CD4-positive, alpha-beta T cell (primary cell): ENCODE data around the gene HIBADH. TPM values are rescaled to one million over a fixed set of nuclear protein-coding genes. Genes with fewer than 3 reads are reported as not detected.

Experiments
- ATAC-seq: fragments of 200-7000 bp; cut with Tn5 transposase; one replicate; pipeline ENCODE4 v1.10.0; 2022; ENCODE audit warnings: mild to moderate bottlenecking; ENCODE audit not compliant: poor library complexity
- CTCF ChIA-PET: fragments of 350-600 bp; sonication (Branson Sonifier 250); formaldehyde crosslinking; loops from one replicate; lab custom pipeline; 2021; ENCODE audit warnings: antibody characterized with exemption, inconsistent platforms; lab: Charles Lee
- POLR2A ChIA-PET: fragments of 350-600 bp; sonication (Branson Sonifier 250); formaldehyde crosslinking; loops from one replicate; lab custom pipeline; 2021; ENCODE audit warnings: antibody characterized with exemption, inconsistent platforms; lab: Charles Lee
- DNase-seq, 14 experiments: peaks; one replicate each; pipeline ENCODE4 v3.0.0-alpha.2; 2013 to 2020; ENCODE audit warnings: mixed read lengths in 2 of 14
- H3K27ac ChIP-seq, 2 donors: one replicate each; pipeline versions ENCODE4 v1.5.1 to v1.7.0; 2013; ENCODE audit warnings: low read length in 2 of 2, low read depth in 1 of 2, mild to moderate bottlenecking in 1 of 2
- H3K27me3 ChIP-seq, 2 experiments: 1 replicate in 1 of 2; 2 replicates in 1 of 2; pipeline versions ENCODE4 v1.6.1 to v1.7.0; 2013; ENCODE audit warnings: low read length in 2 of 2, control low read depth in 1 of 2, mild to moderate bottlenecking in 1 of 2, moderate library complexity in 1 of 2; ENCODE audit not compliant: insufficient read depth in 2 of 2, control insufficient read depth in 1 of 2
- H3K36me3 ChIP-seq: one replicate; pipeline ENCODE4 v1.6.1; 2013; ENCODE audit warnings: low read length, control low read depth; ENCODE audit not compliant: insufficient read depth
- H3K4me1 ChIP-seq: one replicate; pipeline ENCODE4 v1.6.1; 2013; ENCODE audit warnings: low read length, control low read depth; ENCODE audit not compliant: insufficient read depth
- H3K4me3 ChIP-seq: one replicate; pipeline ENCODE4 v1.5.1; 2013; ENCODE audit warnings: mild to moderate bottlenecking, low read length, moderate library complexity
- H3K9me3 ChIP-seq, 2 experiments: 1 replicate in 1 of 2; 2 replicates in 1 of 2; pipeline versions ENCODE4 v1.6.1 to v1.7.0; 2013; ENCODE audit warnings: low read length in 2 of 2, mild to moderate bottlenecking in 2 of 2, control low read depth in 1 of 2, moderate library complexity in 1 of 2; ENCODE audit not compliant: control insufficient read depth in 1 of 2, insufficient read depth in 1 of 2
- H3K27ac Mint-ChIP-seq: one replicate; pipeline ENCODE4 v1.8.0; 2020; ENCODE audit warnings: mixed read lengths
- H3K27me3 Mint-ChIP-seq: one replicate; pipeline ENCODE4 v1.8.0; 2021; ENCODE audit warnings: mixed read lengths
- H3K36me3 Mint-ChIP-seq: one replicate; pipeline ENCODE4 v1.8.0; 2021; ENCODE audit warnings: low read depth, mixed read lengths
- H3K4me1 Mint-ChIP-seq: one replicate; pipeline ENCODE4 v1.8.0; 2021; ENCODE audit warnings: low read depth, mixed read lengths
- H3K4me3 Mint-ChIP-seq: one replicate; pipeline ENCODE4 v1.8.0; 2020; ENCODE audit warnings: mild to moderate bottlenecking, mixed read lengths
- H3K9me3 Mint-ChIP-seq: one replicate; pipeline ENCODE4 v1.8.0; 2020; ENCODE audit warnings: mixed read lengths
- CTCF ChIP-seq: fragments of 200-600 bp; IDR thresholded peaks from one replicate; pipeline ENCODE4 v1.8.0; 2022; ENCODE audit warnings: antibody characterized with exemption, mild to moderate bottlenecking
- intact Hi-C, 2 experiments: fragments of 100-400 bp; cut with DNase I in 1 of 2; cut with micrococcal nuclease in 1 of 2; formaldehyde crosslinking; loops; one replicate each; pipeline versions ENCODE4 v1.15.1 to v1.9.0; 2023 to 2025; cut with DNase I, micrococcal nuclease
- total RNA-seq, 174 experiments: library from RNA in 2 of 174; stranded (reverse) in 2 of 174; gene quantifications; one replicate each; pipeline ENCODE4 v1.2.3 and lab custom pipeline; 2021 to 2026

Gene HIBADH
- total RNA-seq, 2 experiments from 2014 or later, result 6.3 to 8.4 TPM

DNA sequence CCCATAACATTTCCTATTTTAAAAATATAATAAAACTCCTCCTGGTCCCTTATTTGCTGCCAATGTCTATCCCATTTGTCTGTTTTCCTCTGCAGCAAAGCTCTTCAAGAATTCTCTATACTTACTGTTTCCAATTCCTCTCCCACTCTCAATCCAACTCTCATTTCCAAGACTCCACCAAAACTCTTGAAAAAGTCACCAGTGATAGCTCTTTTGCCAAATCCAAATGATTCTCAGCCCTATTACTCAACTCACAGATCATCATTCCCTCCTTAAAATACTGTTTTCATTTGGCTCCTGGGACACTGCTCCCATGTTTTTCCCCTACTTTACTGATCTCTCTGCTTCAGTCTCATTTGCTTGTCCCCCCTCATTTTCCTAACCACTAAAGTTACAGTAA, 139.4 kb downstream of the HIBADH start:
- Histone ChIP-seq H3K9me3 (no peaks in the 10 kb centered on the region), H3K4me3 (no peak overlapping the region), H3K4me1 (no peaks in the 10 kb centered on the region), H3K27me3 (no peaks in the 10 kb centered on the region), H3K27ac (no peak overlapping the region), H3K36me3 (peaks cover 6% of the 10 kb centered on the region)
- peaks cover 53% of the 10 kb centered on the region for H3K36me3 Mint-ChIP-seq
- no peaks in the 10 kb centered on the region for H3K9me3 Mint-ChIP-seq
- ATAC-seq (no peak), DNase-seq (no peak)
- H3K27me3 Mint-ChIP-seq, result no peaks in the 10 kb centered on the region
- no peak overlapping the region for H3K27ac Mint-ChIP-seq
- TF ChIP-seq CTCF, result no peak
- H3K4me1 Mint-ChIP-seq, result no peaks in the 10 kb centered on the region
- H3K4me3 Mint-ChIP-seq, result no peak overlapping the region
- intact Hi-C loops, result no loop called here
- CTCF ChIA-PET, result no interaction called here
- POLR2A ChIA-PET, result no interaction called here

DNA sequence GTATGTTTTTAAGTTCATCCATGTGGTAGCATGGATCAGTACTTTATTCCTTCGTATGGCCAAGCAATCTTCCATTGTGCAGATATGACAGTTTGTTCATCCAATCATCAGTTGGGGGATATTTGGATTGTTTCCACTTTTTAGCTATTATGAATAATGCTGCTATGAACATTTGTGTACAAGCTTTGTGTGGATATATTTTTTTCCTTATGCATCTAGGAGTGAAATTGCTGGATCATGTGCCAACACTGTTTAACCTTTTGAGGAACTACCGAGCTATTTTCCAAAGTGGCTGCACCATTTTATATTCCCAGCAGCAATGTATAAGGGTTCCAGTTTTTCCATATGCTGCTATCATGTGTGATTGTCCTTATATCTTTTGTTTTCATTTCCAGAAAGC, 140.1 kb downstream of the HIBADH start:
- Mint-ChIP-seq H3K27me3 (no peaks in the 10 kb centered on the region), H3K27ac (no peak overlapping the region), H3K36me3 (peaks cover 48% of the 10 kb centered on the region), H3K4me1 (peaks cover 4% of the 10 kb centered on the region), H3K4me3 (no peak overlapping the region), H3K9me3 (no peaks in the 10 kb centered on the region)
- H3K9me3 ChIP-seq, result no peaks in the 10 kb centered on the region
- no peak overlapping the region for H3K27ac ChIP-seq
- ATAC-seq, result no peak
- no peak for TF ChIP-seq CTCF
- POLR2A ChIA-PET, result no interaction called here
- CTCF ChIA-PET, result interaction anchor here (1.7 kb wide), 1 partner anchor 14 kb away, joined by 3 read pairs; no protein-coding TSS in a partner anchor
- H3K4me1 ChIP-seq, result no peaks in the 10 kb centered on the region
- DNase-seq, result no peak
- no peak overlapping the region for H3K4me3 ChIP-seq
- H3K36me3 ChIP-seq, result peaks cover 6% of the 10 kb centered on the region
- intact Hi-C loops, result no loop called here
- H3K27me3 ChIP-seq, result no peaks in the 10 kb centered on the region

DNA sequence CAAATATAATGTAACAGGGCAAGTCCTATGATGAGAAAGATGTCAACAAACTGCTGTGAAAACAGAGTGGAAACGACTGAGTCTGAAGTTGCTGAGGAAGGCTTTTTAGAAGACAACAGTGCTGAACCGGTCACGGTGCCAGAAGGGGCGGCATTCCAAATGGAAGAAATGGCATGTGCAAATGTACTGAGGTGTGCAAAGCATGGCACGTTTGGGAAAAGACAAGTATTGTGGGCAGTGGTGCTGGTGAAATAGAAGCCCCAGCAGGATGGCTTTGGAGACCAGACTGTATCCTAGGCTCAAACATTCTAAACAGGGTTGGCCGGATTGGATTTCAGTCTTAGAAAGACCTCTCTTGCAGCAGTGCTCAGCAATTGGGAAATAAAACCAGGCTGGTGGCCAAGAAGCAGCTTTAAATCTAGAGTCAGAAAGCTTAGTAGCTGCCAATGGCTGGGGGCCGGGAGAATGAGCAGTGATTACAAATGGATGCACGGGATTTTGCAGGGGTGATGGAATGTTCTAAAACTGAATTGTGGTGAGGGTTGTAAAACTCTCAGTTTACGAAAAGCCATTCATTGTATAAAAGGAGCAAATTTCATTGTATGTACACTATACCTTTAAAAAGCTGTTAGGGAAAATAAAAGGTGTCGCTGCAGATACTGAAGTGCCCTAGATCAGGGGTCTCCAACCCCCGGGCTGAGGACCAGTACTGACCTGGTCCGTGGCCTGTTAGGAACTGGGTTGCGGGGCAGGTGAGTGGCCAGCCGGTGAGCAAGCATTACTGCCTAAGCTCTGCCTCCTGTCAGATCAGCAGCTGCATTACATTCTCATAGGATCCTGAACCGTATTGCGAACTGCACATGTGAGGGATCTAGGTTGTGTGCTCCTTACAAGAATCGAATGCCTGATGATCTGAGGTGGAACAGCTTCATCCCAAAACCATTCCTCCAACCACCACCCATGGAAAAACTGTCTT, 141.6 kb downstream of the HIBADH start:
- ChIA-PET POLR2A (no interaction called here), CTCF (interaction anchor here (1.7 kb wide), 1 partner anchor 12 kb away, joined by 3 read pairs; no protein-coding TSS in a partner anchor)
- H3K36me3 Mint-ChIP-seq, result peaks cover 37% of the 10 kb centered on the region
- DNase-seq (no peak), ATAC-seq (no peak)
- Histone ChIP-seq H3K4me3 (no peak overlapping the region), H3K9me3 (no peaks in the 10 kb centered on the region), H3K27ac (no peak overlapping the region), H3K27me3 (no peaks in the 10 kb centered on the region), H3K4me1 (no peaks in the 10 kb centered on the region), H3K36me3 (peaks cover 6% of the 10 kb centered on the region)
- TF ChIP-seq CTCF, result no peak
- no peaks in the 10 kb centered on the region for H3K9me3 Mint-ChIP-seq
- intact Hi-C loops, result no loop called here
- H3K27ac Mint-ChIP-seq, result no peak overlapping the region
- peaks cover 11% of the 10 kb centered on the region for H3K4me1 Mint-ChIP-seq
- no peak overlapping the region for H3K4me3 Mint-ChIP-seq
- no peaks in the 10 kb centered on the region for H3K27me3 Mint-ChIP-seq
